GM12891 (cell line): ENCODE data around the gene PUDP.

Experiments used
- POLR2A ChIP-seq: IDR thresholded peaks from 2 replicates; pipeline ENCODE4 v1.6.1; 2011; ENCODE audit warnings: low read depth, low read length, control low read depth
- POLR2AphosphoS5 ChIP-seq: IDR thresholded peaks from 2 replicates; pipeline ENCODE4 v1.6.1; 2011; ENCODE audit warnings: low read depth, low read length, control low read depth
- POU2F2 ChIP-seq: IDR thresholded peaks from 2 replicates; pipeline ENCODE4 v1.6.1; 2011; ENCODE audit warnings: low read depth, mild to moderate bottlenecking, control low read depth, low read length, moderate library complexity
- TAF1 ChIP-seq: IDR thresholded peaks from 2 replicates; pipeline ENCODE4 v1.6.1; 2011; ENCODE audit warnings: low read depth, low read length, control low read depth

DNA sequence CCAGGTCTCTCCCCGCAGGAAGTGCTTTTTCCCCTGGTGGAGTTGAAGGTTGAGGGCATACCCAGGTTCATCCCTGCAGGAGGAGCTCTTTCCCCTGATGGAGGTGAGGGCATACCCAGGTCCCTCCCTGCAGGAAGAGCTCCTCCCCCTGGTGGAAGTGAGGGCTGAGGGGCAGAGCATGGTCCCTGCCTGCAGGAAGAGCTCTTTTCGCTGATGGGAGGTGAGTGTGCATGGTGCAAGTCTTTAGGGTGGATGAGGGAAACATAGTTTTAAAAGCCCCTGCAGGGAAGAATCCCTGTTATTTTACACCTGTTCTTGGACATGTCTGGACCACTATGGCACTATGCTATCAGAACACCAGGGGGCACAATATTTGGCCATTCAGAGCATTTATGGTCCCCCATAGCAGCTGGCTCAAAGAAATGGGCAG lies 43.7 kb upstream of the PUDP start:
- TF ChIP-seq POLR2AphosphoS5 (no peak), POLR2A (no peak), TAF1 (no peak), POU2F2 (no peak)
